ENCODE measurements around the gene TJP1. TPM values are rescaled to one million over a fixed set of nuclear protein-coding genes. Genes with fewer than 3 reads are reported as not detected.
"Not testable (repeated sequence)": the region's sequence is repeated elsewhere in the genome, so short reads cannot be mapped to it uniquely, and the experiment has no call there.

Gene TJP1
- total RNA-seq, 1 experiment from 2014 or later, result 44.3 TPM

- BruUV-seq (replicated peaks), result no TSS peak
- Mint-ChIP-seq H3K4me3 (ENCODE audit: low read depth, unreplicated experiment) (peak overlapping the region; percentile 66), H3K27me3 (ENCODE audit: unreplicated experiment) (no peaks in the 10 kb centered on the region), H3K9me3 (ENCODE audit: low read depth, unreplicated experiment) (no peaks in the 10 kb centered on the region), H3K4me1 (ENCODE audit: low read depth, unreplicated experiment) (no peaks in the 10 kb centered on the region), H3K27ac (ENCODE audit: unreplicated experiment) (no peak overlapping the region), H3K36me3 (ENCODE audit: insufficient read depth, unreplicated experiment) (no peaks in the 10 kb centered on the region)
- TF ChIP-seq CTCF (IDR thresholded peaks at IDR 0.05; ENCODE audit: unreplicated experiment), result no peak
- CTCF ChIA-PET, result interaction anchor here (0.5 kb wide), 1 partner anchor 43 kb away, joined by 4 read pairs; no protein-coding TSS in a partner anchor
- DNase-seq, result no peak
- intact Hi-C loops (cut with micrococcal nuclease; ENCODE audit: unreplicated experiment), result loop anchor here (10.0 kb wide), 2 partner anchors 139 to 249 kb away; no protein-coding TSS in a partner anchor
Observed at GRCh38 chr15:29675791-29676301, 146.4 kb downstream of the TJP1 start.

GRCh38 chr15:29674661-29675533 is 147.4 kb downstream of the TJP1 start:
- peaks cover 4% of the 10 kb centered on the region for H3K36me3 Mint-ChIP-seq (ENCODE audit: insufficient read depth, unreplicated experiment)
- CTCF ChIA-PET, result interaction anchor here (0.7 kb wide), 1 partner anchor 8 kb away, joined by 5 read pairs; no protein-coding TSS in a partner anchor
- DNase-seq, result peak; percentile 76
- no peaks in the 10 kb centered on the region for H3K9me3 Mint-ChIP-seq (ENCODE audit: low read depth, unreplicated experiment)
- H3K27ac Mint-ChIP-seq (ENCODE audit: unreplicated experiment), result no peak overlapping the region
- TF ChIP-seq CTCF (IDR thresholded peaks at IDR 0.05; ENCODE audit: unreplicated experiment), result no peak
- H3K4me1 Mint-ChIP-seq (ENCODE audit: low read depth, unreplicated experiment), result peaks cover 9% of the 10 kb centered on the region
- H3K4me3 Mint-ChIP-seq (ENCODE audit: low read depth, unreplicated experiment), result peak overlapping the region; percentile 66
- intact Hi-C loops (cut with micrococcal nuclease; ENCODE audit: unreplicated experiment), result loop anchor here (10.0 kb wide), 2 partner anchors 140 to 250 kb away; no protein-coding TSS in a partner anchor
- H3K27me3 Mint-ChIP-seq (ENCODE audit: unreplicated experiment), result no peaks in the 10 kb centered on the region
- no TSS peak for BruUV-seq (replicated peaks)

- Mint-ChIP-seq H3K27ac (ENCODE audit: unreplicated experiment) (no peak overlapping the region), H3K9me3 (ENCODE audit: low read depth, unreplicated experiment) (no peaks in the 10 kb centered on the region), H3K4me3 (ENCODE audit: low read depth, unreplicated experiment) (no peak overlapping the region), H3K36me3 (ENCODE audit: insufficient read depth, unreplicated experiment) (peaks cover 6% of the 10 kb centered on the region), H3K4me1 (ENCODE audit: low read depth, unreplicated experiment) (peaks cover 12% of the 10 kb centered on the region), H3K27me3 (ENCODE audit: unreplicated experiment) (no peaks in the 10 kb centered on the region)
- no peak for TF ChIP-seq CTCF (IDR thresholded peaks at IDR 0.05; ENCODE audit: unreplicated experiment)
- intact Hi-C loops (cut with micrococcal nuclease; ENCODE audit: unreplicated experiment), result loop anchor here (10.0 kb wide), 2 partner anchors 142 to 252 kb away; no protein-coding TSS in a partner anchor
- CTCF ChIA-PET, result no interaction called here
- BruUV-seq (replicated peaks), result no TSS peak
- DNase-seq, result no peak
Observed at GRCh38 chr15:29672923-29673809, 149.1 kb downstream of the TJP1 start.

GRCh38 chr15:29672446-29672845 is 149.8 kb downstream of the TJP1 start:
- no TSS peak for BruUV-seq (replicated peaks)
- intact Hi-C loops (cut with micrococcal nuclease; ENCODE audit: unreplicated experiment), result loop anchor here (10.0 kb wide), 2 partner anchors 142 to 252 kb away; no protein-coding TSS in a partner anchor
- Mint-ChIP-seq H3K4me3 (ENCODE audit: low read depth, unreplicated experiment) (no peak overlapping the region), H3K36me3 (ENCODE audit: insufficient read depth, unreplicated experiment) (peaks cover 6% of the 10 kb centered on the region), H3K9me3 (ENCODE audit: low read depth, unreplicated experiment) (no peaks in the 10 kb centered on the region), H3K27ac (ENCODE audit: unreplicated experiment) (no peak overlapping the region), H3K27me3 (ENCODE audit: unreplicated experiment) (no peaks in the 10 kb centered on the region), H3K4me1 (ENCODE audit: low read depth, unreplicated experiment) (peaks cover 12% of the 10 kb centered on the region)
- DNase-seq, result no peak
- CTCF ChIA-PET, result no interaction called here
- no peak for TF ChIP-seq CTCF (IDR thresholded peaks at IDR 0.05; ENCODE audit: unreplicated experiment)

- intact Hi-C loops (cut with micrococcal nuclease; ENCODE audit: unreplicated experiment), result loop anchor here (10.0 kb wide), 2 partner anchors 143 to 253 kb away; no protein-coding TSS in a partner anchor
- peaks cover 12% of the 10 kb centered on the region for H3K4me1 Mint-ChIP-seq (ENCODE audit: low read depth, unreplicated experiment)
- CTCF ChIA-PET, result not testable (repeated sequence)
Observed at GRCh38 chr15:29672046-29672445, 150.2 kb downstream of the TJP1 start.

More at GRCh38 chr15:29672046-29672445, 150.2 kb downstream of the TJP1 start:
- H3K9me3 Mint-ChIP-seq (ENCODE audit: low read depth, unreplicated experiment); H3K27me3 Mint-ChIP-seq (ENCODE audit: unreplicated experiment); H3K4me3 Mint-ChIP-seq (ENCODE audit: low read depth, unreplicated experiment); DNase-seq; H3K27ac Mint-ChIP-seq (ENCODE audit: unreplicated experiment); BruUV-seq (replicated peaks); H3K36me3 Mint-ChIP-seq (ENCODE audit: insufficient read depth, unreplicated experiment): not testable (repeated sequence)
